H7 (cell line): ENCODE measurements around the gene SUGT1. TPM values are rescaled to one million over a fixed set of nuclear protein-coding genes. Genes with fewer than 3 reads are reported as not detected.
"Not testable (repeated sequence)": the region's sequence is repeated elsewhere in the genome, so short reads cannot be mapped to it uniquely, and the experiment has no call there.

Experiments used
- DNase-seq: peaks from one replicate; pipeline ENCODE4 v3.0.0; 2012
- H3K27me3 ChIP-seq: 2 replicates; pipeline ENCODE4 v1.6.0; 2011; ENCODE audit warnings: mild to moderate bottlenecking, low read length; ENCODE audit not compliant: control insufficient read depth, insufficient read depth
- H3K36me3 ChIP-seq: replicated peaks from 2 replicates; pipeline ENCODE4 v1.5.1; 2011; ENCODE audit warnings: low read length; ENCODE audit not compliant: control insufficient read depth, insufficient read depth
- H3K4me3 ChIP-seq: 2 replicates; pipeline ENCODE4 v1.5.1; 2011; ENCODE audit warnings: low read depth, mild to moderate bottlenecking, control low read depth, low read length, moderate library complexity; ENCODE audit not compliant: insufficient read depth
- total RNA-seq: library from RNA; depleted of rRNA; stranded (reverse); fragments of >200 nt; shearing (Covaris generic); gene quantifications from 2 replicates; pipeline ENCODE4 v1.2.3, GENCODE V29; 2014

The SUGT1 gene
- total RNA-seq, 1 experiment from 2014 or later, result 39.9 TPM

DNA sequence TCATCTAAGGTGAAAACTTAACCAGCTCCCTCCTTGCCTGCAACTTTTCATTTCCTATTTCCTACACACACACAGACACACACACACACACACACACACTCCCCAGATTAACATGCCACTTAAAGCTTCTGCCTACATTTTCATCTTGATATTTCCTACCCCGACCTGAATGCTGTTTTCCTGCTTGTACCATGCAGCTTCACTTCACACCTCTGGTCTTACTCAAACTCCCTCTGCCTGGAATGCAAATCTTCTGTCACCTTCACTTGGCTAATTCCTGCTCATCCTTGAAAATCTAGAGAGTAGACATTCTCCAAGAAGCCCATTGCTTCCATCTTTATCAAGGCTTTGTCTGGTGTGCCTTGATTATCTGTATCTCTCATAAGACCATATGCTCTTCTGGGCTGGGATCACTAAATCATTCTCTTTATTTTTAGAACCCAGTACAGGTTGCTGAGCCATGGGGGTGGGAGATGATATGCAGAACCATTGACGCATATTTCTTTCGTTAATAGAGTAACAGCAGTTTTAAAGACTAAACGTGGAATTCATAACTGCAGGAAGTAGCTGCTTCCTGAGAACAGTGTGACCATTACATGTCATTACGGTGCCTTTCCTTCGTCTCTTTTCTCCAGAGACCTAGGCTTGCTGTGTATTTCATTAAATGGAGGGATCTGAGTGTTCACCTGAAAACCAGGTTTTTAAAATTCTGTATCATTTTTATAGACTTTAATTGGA lies 49.3 kb downstream of the SUGT1 start:
- H3K27me3 ChIP-seq, result no peaks in the 10 kb centered on the region
- no peak overlapping the region for H3K4me3 ChIP-seq
- DNase-seq, result no peak
- no peaks in the 10 kb centered on the region for H3K36me3 ChIP-seq

DNA sequence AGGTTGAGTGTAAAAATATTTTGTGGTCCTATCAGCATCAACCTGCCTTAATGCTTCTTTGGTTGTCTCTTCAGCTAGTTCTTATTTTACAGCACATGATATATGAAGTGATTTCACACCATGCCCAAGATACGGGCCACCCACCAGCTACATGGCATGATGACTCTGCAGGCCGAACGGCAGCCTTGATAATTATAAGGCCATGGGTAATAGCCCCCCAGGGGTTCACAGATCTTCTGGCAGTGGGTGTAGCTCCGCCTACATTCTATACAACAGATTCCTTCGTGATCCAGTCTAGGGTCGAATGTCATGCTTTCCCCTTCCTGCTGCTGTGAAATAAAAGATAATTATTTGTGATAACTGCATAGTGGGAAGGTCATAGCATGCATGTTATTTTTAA lies 50.8 kb downstream of the SUGT1 start:
- no peak overlapping the region for H3K4me3 ChIP-seq
- H3K36me3 ChIP-seq, result no peaks in the 10 kb centered on the region
- peak; percentile 22 for DNase-seq
- no peaks in the 10 kb centered on the region for H3K27me3 ChIP-seq

DNA sequence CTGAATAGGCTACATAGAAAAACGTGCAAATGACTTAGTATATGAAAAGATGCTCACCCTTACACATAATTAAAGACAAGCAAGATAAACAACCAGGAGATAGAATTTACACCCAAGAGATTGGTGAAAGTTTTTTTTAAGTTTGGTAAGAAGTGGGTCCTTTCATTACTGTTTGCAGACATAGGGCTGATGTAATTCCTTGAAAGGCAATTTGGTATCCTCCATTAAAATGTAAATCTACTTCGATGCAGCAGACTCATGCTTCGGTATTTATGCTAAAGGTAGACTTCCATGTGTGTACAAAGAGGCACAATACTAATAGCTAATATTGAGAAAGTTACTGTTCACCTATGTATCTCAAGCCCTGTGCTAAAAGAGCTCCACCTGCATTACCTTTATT lies 53.4 kb downstream of the SUGT1 start:
- Histone ChIP-seq H3K36me3 (no peaks in the 10 kb centered on the region; the same call in 1 of the 2 replicates), H3K27me3 (no peaks in the 10 kb centered on the region), H3K4me3 (no peak overlapping the region)
- DNase-seq, result no peak

DNA sequence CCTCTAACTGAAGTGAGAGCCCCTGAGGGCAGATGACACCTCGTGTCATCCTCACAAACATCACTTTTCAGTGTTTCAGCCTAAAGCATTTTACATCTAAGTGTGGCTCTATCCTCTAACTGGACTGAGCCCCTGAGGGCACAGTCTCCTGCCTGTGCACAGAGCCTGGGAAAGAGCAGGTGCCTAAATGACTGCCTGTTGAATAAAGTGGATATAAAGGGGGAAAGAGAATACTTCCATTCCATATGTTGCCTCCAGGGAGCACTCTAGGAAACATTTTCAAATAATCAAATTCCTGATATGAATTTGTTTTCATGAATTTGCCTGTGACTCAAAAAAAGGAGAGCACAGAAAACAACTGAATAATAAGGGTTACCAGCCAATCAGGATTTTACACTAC lies 54.7 kb downstream of the SUGT1 start:
- Histone ChIP-seq H3K36me3 (peaks cover 3% of the 10 kb centered on the region; the same call in 1 of the 2 replicates), H3K4me3 (no peak overlapping the region), H3K27me3 (no peaks in the 10 kb centered on the region)
- no peak for DNase-seq

DNA sequence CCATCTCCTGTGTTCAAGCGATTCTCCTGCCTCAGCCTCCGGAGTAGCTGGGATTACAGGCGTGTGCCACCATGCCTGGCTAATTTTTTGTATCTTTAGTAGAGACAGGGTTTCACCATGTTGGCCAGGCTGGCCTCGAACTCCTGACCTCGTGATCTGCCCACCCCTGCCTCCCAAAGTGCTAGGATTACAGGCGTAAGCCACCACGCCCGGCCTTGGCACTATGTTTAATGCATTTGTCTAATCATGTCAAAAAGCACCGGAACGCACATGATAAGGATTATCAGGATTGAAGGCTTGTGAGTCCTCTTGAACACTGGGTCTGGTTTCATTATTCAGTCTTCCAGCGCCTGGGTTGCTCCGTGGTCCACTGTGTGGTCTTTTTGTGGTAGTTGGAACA lies 55.6 kb downstream of the SUGT1 start:
- DNase-seq, result not testable (repeated sequence)

DNA sequence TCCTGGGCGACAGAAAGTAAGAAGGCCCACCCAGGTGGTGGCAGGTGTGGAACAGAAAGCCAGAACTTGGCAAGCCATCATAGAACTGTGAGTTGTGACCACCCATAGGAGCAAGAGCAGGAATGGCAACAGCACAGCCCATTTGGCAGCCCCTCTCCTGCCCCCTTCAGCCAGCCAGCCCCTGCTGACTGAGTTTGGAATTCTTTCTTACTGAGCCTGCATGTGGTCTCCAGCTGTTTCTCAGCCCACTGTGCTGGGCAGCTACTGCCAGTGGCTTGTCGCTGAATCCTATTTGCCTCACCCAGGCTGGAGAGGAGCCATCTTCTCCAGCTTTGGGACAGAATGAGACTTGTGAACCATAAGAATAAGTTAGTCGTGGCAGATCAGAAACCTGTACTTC lies 58.6 kb downstream of the SUGT1 start:
- Histone ChIP-seq H3K4me3 (no peak overlapping the region), H3K36me3 (peaks cover 3% of the 10 kb centered on the region; the same call in 1 of the 2 replicates), H3K27me3 (no peaks in the 10 kb centered on the region)
- DNase-seq, result peak; percentile 32

More for the DNA sequence above, 55.6 kb downstream of the SUGT1 start:
- not testable (repeated sequence) for H3K27me3 ChIP-seq, H3K4me3 ChIP-seq, H3K36me3 ChIP-seq

DNA sequence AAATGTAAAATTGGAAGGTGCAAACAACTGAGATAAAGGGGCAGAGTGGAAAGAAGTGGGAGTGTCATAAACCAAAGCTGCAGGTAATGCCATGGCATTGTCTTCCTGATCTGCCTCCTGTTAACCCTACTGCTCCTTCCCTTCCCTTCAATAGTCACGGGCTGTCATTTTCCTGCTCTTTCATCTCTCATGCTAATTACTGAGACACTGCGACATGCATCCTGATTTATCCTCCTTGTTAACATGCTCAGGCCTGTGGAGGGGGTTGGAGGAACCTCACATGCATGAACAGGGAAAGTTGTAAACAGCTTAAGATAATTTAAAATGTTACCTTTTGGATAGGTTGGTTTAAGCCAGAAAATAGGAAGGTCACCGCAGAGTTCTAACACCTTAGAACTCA lies 59.7 kb downstream of the SUGT1 start:
- no peak for DNase-seq
- H3K4me3 ChIP-seq, result no peak overlapping the region
- H3K27me3 ChIP-seq, result no peaks in the 10 kb centered on the region
- peaks cover 3% of the 10 kb centered on the region; the same call in 1 of the 2 replicates for H3K36me3 ChIP-seq

DNA sequence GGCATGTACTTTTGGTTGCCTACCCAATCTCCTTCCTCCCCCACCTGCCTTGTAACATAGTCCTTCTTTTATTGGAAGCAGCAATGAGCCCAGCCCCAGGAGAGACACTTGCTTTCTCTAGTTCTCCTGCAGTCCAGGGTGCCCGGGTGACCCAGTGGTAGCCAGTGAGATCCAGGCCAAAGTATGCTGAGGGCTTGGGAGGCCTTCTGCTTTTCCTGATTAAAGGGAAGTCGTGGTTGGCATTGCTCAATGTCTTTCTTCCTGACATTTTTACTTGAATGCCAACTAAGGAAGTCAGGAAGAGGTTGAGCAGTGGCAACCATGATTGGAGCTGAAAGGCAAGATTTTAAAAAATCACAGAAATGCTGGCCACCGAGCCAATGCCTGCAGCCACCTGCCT lies 61.3 kb downstream of the SUGT1 start:
- Histone ChIP-seq H3K4me3 (no peak overlapping the region), H3K36me3 (peaks cover 3% of the 10 kb centered on the region; the same call in 1 of the 2 replicates), H3K27me3 (no peaks in the 10 kb centered on the region)
- DNase-seq, result no peak

DNA sequence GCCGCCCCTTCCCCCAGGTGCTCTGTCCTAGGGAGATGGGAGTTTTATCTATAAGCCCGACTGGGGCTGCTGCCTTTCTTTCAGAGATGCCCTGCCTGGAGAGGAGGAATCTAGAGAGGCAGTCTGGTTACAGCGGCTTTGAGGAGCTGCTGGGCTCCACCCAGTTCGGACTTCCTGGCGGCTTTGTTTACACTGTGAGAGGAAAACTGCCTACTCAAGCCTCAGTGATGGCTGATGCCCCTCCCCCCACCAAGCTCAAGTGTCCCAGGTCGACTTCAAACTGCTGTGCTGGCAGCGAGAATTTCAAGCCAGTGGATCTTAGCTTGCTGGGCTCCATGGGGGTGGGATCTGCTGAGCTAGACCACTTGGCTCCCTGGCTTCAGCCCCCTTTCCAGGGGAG lies 68.3 kb downstream of the SUGT1 start:
- H3K27me3 ChIP-seq, DNase-seq, H3K36me3 ChIP-seq, H3K4me3 ChIP-seq: not testable (repeated sequence)

DNA sequence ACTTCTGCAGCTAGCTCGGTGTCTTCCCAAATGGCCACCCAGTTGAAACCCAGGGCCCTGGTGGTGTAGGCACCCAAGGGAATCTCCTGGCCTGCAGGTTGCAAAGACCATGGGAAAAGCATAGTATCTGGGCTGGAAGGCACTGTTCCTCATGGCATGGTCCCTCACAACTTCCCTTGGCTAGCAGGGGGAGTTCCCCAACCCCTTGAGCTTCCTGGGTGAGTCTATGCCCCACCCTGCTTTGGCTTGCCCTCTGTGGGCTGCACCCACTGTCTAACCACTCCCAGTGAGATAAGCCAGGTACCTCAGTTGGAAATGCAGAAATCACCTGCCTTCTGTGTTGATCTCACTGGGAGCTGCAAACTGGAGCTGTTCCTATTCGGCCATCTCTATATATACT lies 68.7 kb downstream of the SUGT1 start:
- H3K4me3 ChIP-seq, H3K36me3 ChIP-seq, H3K27me3 ChIP-seq: not testable (repeated sequence)

DNA sequence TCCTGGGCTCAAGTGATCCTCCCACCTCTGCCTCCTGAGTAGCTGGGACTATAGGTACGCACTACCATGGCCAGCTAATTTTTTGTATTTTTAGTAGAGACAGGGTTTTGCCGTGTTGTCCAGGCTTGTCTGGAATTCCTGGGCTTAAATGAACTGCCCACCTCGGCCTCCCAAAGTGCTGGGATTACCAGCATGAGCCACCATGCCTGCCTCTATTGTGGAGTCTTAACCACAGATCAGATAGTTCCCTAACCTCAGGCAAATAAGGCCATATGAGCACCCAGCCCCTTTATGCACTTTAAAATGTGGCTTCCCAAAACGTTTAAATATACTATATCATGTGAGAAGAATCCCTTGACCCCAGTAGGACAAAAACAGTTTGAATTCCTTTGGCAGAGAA lies 70.5 kb downstream of the SUGT1 start:
- H3K36me3 ChIP-seq, result peaks cover 4% of the 10 kb centered on the region
- no peak for DNase-seq
- H3K4me3 ChIP-seq, result no peak overlapping the region
- no peaks in the 10 kb centered on the region for H3K27me3 ChIP-seq

More for the DNA sequence above, 68.7 kb downstream of the SUGT1 start:
- not testable (repeated sequence) for DNase-seq

DNA sequence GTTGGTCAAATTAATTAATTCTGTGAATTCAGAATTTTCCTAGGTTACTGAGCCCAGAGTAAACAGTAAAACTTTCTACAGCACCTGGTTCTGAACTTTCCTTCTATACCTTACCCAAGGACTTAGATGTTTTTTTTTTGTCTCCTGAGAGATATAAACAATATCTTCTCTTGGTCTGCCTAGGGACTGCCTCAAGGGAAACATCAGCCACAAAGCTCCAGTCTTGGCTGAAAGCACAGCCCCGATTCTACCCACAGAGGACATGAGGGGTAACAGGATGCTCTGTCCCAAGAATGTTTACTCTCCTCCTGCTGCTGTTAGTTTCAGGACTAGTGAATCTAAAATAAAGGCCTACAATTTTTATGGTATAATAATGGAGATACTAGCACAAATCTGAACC lies 72.7 kb downstream of the SUGT1 start:
- DNase-seq, result no peak
- no peaks in the 10 kb centered on the region for H3K27me3 ChIP-seq
- H3K4me3 ChIP-seq, result no peak overlapping the region
- H3K36me3 ChIP-seq, result peaks cover 4% of the 10 kb centered on the region

DNA sequence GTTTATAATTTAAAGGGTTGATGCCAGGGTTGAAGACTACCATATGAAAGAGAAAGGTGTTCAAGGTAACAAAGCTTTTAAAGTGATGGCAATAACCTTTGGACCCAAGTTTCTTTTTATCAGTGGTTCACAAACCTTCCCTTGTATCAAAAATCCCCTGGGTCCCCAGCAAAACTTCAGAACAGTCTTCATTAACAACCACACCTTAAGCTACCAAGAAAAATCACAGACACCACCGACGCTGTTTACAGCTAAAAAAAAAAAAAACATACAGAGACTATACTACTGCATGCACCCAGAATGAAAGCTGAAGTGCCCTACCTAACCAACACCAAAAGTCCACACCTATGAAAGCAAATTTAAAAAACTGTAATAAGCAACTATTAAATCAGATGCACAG lies 73.6 kb downstream of the SUGT1 start:
- H3K27me3 ChIP-seq, result no peaks in the 10 kb centered on the region
- H3K4me3 ChIP-seq, result no peak overlapping the region
- peaks cover 8% of the 10 kb centered on the region for H3K36me3 ChIP-seq
- DNase-seq, result no peak

DNA sequence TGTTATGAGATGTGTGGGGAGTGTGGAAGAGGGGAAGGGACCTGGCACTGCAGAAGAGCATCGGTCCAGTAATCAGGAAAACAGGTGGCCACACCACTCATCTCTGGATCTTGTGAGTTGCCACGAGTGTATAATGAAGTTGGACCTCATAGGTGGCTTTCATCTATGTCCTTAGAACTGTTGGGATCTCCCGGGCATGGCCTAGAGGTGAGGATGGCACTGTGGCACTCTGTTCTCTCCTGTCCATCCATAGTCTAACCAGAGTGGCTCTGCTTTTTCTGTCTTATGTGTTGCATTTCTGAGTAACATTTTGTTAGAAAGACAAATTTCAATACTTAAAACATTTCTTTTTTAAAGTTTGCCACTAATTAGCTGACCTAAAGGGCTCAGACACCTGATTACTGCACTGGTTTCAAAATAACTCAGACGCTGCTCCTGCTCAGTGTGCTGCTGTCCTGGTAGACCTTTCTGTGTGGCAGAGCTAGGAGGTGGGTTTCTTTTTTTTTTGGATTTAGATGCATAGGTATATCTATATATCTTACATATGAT lies 81.5 kb downstream of the SUGT1 start:
- no peak overlapping the region for H3K4me3 ChIP-seq
- peaks cover 8% of the 10 kb centered on the region for H3K36me3 ChIP-seq
- no peak for DNase-seq
- peaks cover 3% of the 10 kb centered on the region; the same call in 1 of the 2 replicates for H3K27me3 ChIP-seq

DNA sequence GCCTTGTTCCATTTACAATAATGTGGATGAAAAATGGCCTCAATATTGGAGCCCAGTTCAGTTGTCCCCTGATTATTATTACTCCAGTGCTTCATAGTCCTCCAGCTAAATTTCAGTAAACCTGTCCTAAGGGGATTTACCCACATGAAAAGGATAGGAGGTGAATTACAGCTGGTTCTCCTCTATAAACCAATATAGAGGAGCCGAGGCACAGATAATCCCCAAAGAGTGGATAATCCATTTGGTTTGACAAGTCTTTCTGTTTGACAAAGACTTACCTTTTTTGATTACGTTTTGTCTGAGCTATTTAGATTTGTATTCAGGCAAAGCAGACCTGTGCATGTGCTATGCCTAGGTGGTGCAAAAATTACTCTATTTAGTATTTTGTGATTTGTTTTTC lies 84.3 kb downstream of the SUGT1 start:
- Histone ChIP-seq H3K36me3 (peaks cover 3% of the 10 kb centered on the region), H3K4me3 (no peak overlapping the region), H3K27me3 (peaks cover 5% of the 10 kb centered on the region; the same call in 1 of the 2 replicates)
- DNase-seq, result peak; percentile 31
